Right lung (tissue), 5 donors: Measurements from ENCODE around the gene RPL9. TPM values are rescaled to one million over a fixed set of nuclear protein-coding genes. Genes with fewer than 3 reads are reported as not detected.
A peak's percentile ranks its signal among the peaks of the same experiment; 100 is the strongest.
"Not testable (repeated sequence)": the region's sequence is repeated elsewhere in the genome, so short reads cannot be mapped to it uniquely, and the experiment has no call there.

Experiments
- DNase-seq, 2 donors: peaks; one replicate each; pipeline ENCODE4 v3.0.0-alpha.2; 2013
- polyA plus RNA-seq, 5 donors: library from polyadenylated mRNA; unstranded; fragments of 120-200 nt; gene quantifications; one replicate each; pipeline versions ENCODE4 v1.2.1 to v1.2.3, GENCODE V29; 2013; ENCODE audit warnings: inconsistent platforms in 1 of 5, low replicate concordance in 1 of 5; ENCODE audit not compliant: insufficient read length in 5 of 5, insufficient read depth in 1 of 5

RPL9 gene
- polyA plus RNA-seq, 5 donors, result 829 to 2,188 (median 1,215) TPM

GRCh38 chr4:39476187-39476895 is 17.6 kb upstream of the RPL9 start:
- DNase-seq, result no peak

GRCh38 chr4:39472396-39472795 is 13.7 kb upstream of the RPL9 start:
- DNase-seq, result no peak

- no peak for DNase-seq
These were observed 11.7 kb upstream of the RPL9 start for GRCh38 chr4:39470402-39470801.

GRCh38 chr4:39469429-39470077 is 10.8 kb upstream of the RPL9 start:
- peak; percentile 60 to 69 for DNase-seq

GRCh38 chr4:39467464-39467863 is 8.7 kb upstream of the RPL9 start:
- DNase-seq, result no peak

GRCh38 chr4:39466747-39467146 is 8.0 kb upstream of the RPL9 start:
- no peak for DNase-seq

GRCh38 chr4:39464886-39465501 is 6.3 kb upstream of the RPL9 start:
- no peak for DNase-seq

- DNase-seq, result not testable (repeated sequence)
These were observed 589 bp downstream of the RPL9 start for GRCh38 chr4:39458161-39458504.

GRCh38 chr4:39456946-39457763 is 1.6 kb downstream of the RPL9 start:
- DNase-seq, result no peak

- DNase-seq, result no peak
These were observed 3.2 kb downstream of the RPL9 start for GRCh38 chr4:39455486-39455885.

GRCh38 chr4:39453738-39454137 is 5.0 kb downstream of the RPL9 start:
- DNase-seq, result no peak

- no peak for DNase-seq
These were observed 5.7 kb downstream of the RPL9 start for GRCh38 chr4:39452860-39453587.

- no peak for DNase-seq
These were observed 6.4 kb downstream of the RPL9 start for GRCh38 chr4:39452153-39452859.

- no peak for DNase-seq
These were observed 7.2 kb downstream of the RPL9 start for GRCh38 chr4:39451423-39452023.

GRCh38 chr4:39450618-39451017 is 8.1 kb downstream of the RPL9 start:
- no peak for DNase-seq

- peak; percentile 49 to 53 for DNase-seq
These were observed 11.7 kb downstream of the RPL9 start for GRCh38 chr4:39446842-39447573.

- no peak for DNase-seq
These were observed 12.3 kb downstream of the RPL9 start for GRCh38 chr4:39446483-39446841.

GRCh38 chr4:39442998-39443397 is 15.7 kb downstream of the RPL9 start:
- DNase-seq, result no peak

- DNase-seq, result no peak
These were observed 17.1 kb downstream of the RPL9 start for GRCh38 chr4:39441593-39441992.
